Urinary bladder (tissue), 4 donors: Measurements from ENCODE around the gene PRCC. TPM values are rescaled to one million over a fixed set of nuclear protein-coding genes. Genes with fewer than 3 reads are reported as not detected.
"Not testable (repeated sequence)": the region's sequence is repeated elsewhere in the genome, so short reads cannot be mapped to it uniquely, and the experiment has no call there.

Source experiments
- DNase-seq: peaks from one replicate; pipeline ENCODE4 v3.0.0-alpha.2; 2015; ENCODE audit errors: extremely low spot score
- H3K27ac ChIP-seq: one replicate; pipeline ENCODE4 v1.5.1; 2013; ENCODE audit warnings: low read depth, mild to moderate bottlenecking, moderate library complexity
- H3K36me3 ChIP-seq: one replicate; pipeline ENCODE4 v1.6.1; 2013; ENCODE audit warnings: mild to moderate bottlenecking, moderate library complexity; ENCODE audit not compliant: insufficient read depth
- H3K4me1 ChIP-seq: one replicate; pipeline ENCODE4 v1.6.1; 2013; ENCODE audit warnings: mild to moderate bottlenecking, moderate library complexity; ENCODE audit not compliant: insufficient read depth
- H3K4me3 ChIP-seq: one replicate; pipeline ENCODE4 v1.5.1; 2013; ENCODE audit warnings: low read depth, low read length
- WGBS: extraction: QIAGEN DNeasy Blood & Tissue Kit; methylation state at CpG from one replicate; pipeline ENCODE4 v1.1.7; 2013; 5-methylcytosine and 5-hydroxymethylcytosine counted together
- polyA plus RNA-seq: library from polyadenylated mRNA; stranded (reverse); fragments of 200-250 nt; gene quantifications from one replicate; pipeline ENCODE4 v1.2.3, GENCODE V29; 2013
- total RNA-seq: library from RNA; depleted of rRNA; stranded (reverse); fragments of >200 nt; gene quantifications from one replicate; pipeline ENCODE4 v1.2.3, GENCODE V29; 2014
- donor health status: healthy with polysubstance abuse.
- donor health status: healthy.

Gene PRCC
- total and polyA plus RNA-seq, 2 donors, result 17.7 to 49.5 TPM

GRCh38 chr1:156748670-156749418 is 18.5 kb upstream of the PRCC start:
- Histone ChIP-seq H3K4me1 (no peaks in the 10 kb centered on the region), H3K4me3 (peak overlapping the region; percentile 92), H3K27ac (peak overlapping the region; percentile 97), H3K36me3 (no peaks in the 10 kb centered on the region)
- WGBS, result 7% methylated on average over 9 of the region's 9 CpGs
- no peak for DNase-seq

- Histone ChIP-seq H3K4me1 (no peaks in the 10 kb centered on the region), H3K27ac (peak overlapping the region; percentile 97), H3K4me3 (peak overlapping the region; percentile 92), H3K36me3 (no peaks in the 10 kb centered on the region)
- no peak for DNase-seq
- WGBS, result 33% methylated on average over 8 of the region's 8 CpGs
Measured at GRCh38 chr1:156749419-156750118, 17.8 kb upstream of the PRCC start.

GRCh38 chr1:156750191-156750672 is 17.1 kb upstream of the PRCC start:
- H3K4me3 ChIP-seq, result peak overlapping the region; percentile 92
- 3% methylated on average over 5 of the region's 5 CpGs for WGBS
- no peak for DNase-seq
- H3K4me1 ChIP-seq, result no peaks in the 10 kb centered on the region
- peak overlapping the region; percentile 97 for H3K27ac ChIP-seq
- no peaks in the 10 kb centered on the region for H3K36me3 ChIP-seq

- Histone ChIP-seq H3K4me1 (no peaks in the 10 kb centered on the region), H3K27ac (peak overlapping the region; percentile 97), H3K36me3 (no peaks in the 10 kb centered on the region), H3K4me3 (peak overlapping the region; percentile 92)
- DNase-seq, result no peak
- WGBS, result under 1% methylated on average over 64 of the region's 64 CpGs
Measured at GRCh38 chr1:156750711-156751450, 16.5 kb upstream of the PRCC start.

- Histone ChIP-seq H3K4me1 (no peaks in the 10 kb centered on the region), H3K36me3 (no peaks in the 10 kb centered on the region), H3K27ac (peak within 1 kb of the TSS; percentile 97), H3K4me3 (peak within 1 kb of the TSS; percentile 92)
- WGBS, result under 1% methylated on average over 48 of the region's 48 CpGs
- no peak for DNase-seq
Measured at GRCh38 chr1:156751451-156751756, 15.9 kb upstream of the PRCC start, which contains the start of gene HDGF. TSS of gene HDGF (minus strand) at chr1:156751675. CDS start at chr1:156751429, 246 bp downstream.

- Histone ChIP-seq H3K4me1 (no peaks in the 10 kb centered on the region), H3K27ac (peak overlapping the region; percentile 81), H3K36me3 (no peaks in the 10 kb centered on the region), H3K4me3 (peak overlapping the region; percentile 92)
- DNase-seq, result peak; percentile 92
- WGBS, result under 1% methylated on average over 67 of the region's 68 CpGs
Measured at GRCh38 chr1:156751757-156752481, 15.4 kb upstream of the PRCC start.

- no peak for DNase-seq
- Histone ChIP-seq H3K27ac (no peak overlapping the region), H3K4me3 (no peak overlapping the region), H3K4me1 (no peaks in the 10 kb centered on the region), H3K36me3 (no peaks in the 10 kb centered on the region)
- WGBS, result 14% methylated on average over 1 of the region's 1 CpG
Measured at GRCh38 chr1:156752843-156753482, 14.4 kb upstream of the PRCC start.

GRCh38 chr1:156754219-156754618 is 13.1 kb upstream of the PRCC start:
- no peak for DNase-seq
- Histone ChIP-seq H3K36me3 (no peaks in the 10 kb centered on the region), H3K4me1 (no peaks in the 10 kb centered on the region), H3K4me3 (no peak overlapping the region), H3K27ac (no peak overlapping the region)
- WGBS, result 83% methylated on average over 8 of the region's 8 CpGs

GRCh38 chr1:156755527-156755950 is 11.8 kb upstream of the PRCC start:
- H3K4me3 ChIP-seq, result no peak overlapping the region
- no peak for DNase-seq
- H3K4me1 ChIP-seq, result no peaks in the 10 kb centered on the region
- no peak overlapping the region for H3K27ac ChIP-seq
- 73% methylated on average over 5 of the region's 5 CpGs for WGBS
- H3K36me3 ChIP-seq, result no peaks in the 10 kb centered on the region

- 97% methylated on average over 1 of the region's 1 CpG for WGBS
- no peak for DNase-seq
- Histone ChIP-seq H3K36me3 (no peaks in the 10 kb centered on the region), H3K4me1 (no peaks in the 10 kb centered on the region), H3K27ac (no peak overlapping the region), H3K4me3 (no peak overlapping the region)
Measured at GRCh38 chr1:156756355-156756754, 11.0 kb upstream of the PRCC start.

- not testable (repeated sequence) for DNase-seq, H3K27ac ChIP-seq, H3K4me3 ChIP-seq, H3K36me3 ChIP-seq, H3K4me1 ChIP-seq
- 89% methylated on average over 10 of the region's 10 CpGs for WGBS
Measured at GRCh38 chr1:156757572-156758253, 9.6 kb upstream of the PRCC start.

- Histone ChIP-seq H3K4me1 (no peaks in the 10 kb centered on the region), H3K4me3 (no peak overlapping the region), H3K27ac (no peak overlapping the region), H3K36me3 (no peaks in the 10 kb centered on the region)
- WGBS, result 64% methylated on average over 6 of the region's 6 CpGs
- DNase-seq, result no peak
Measured at GRCh38 chr1:156760092-156760795, 7.1 kb upstream of the PRCC start.
